GM23338 (cell line): ENCODE data around the gene TLE3. TPM values are rescaled to one million over a fixed set of nuclear protein-coding genes. Genes with fewer than 3 reads are reported as not detected.

Experiments
- ATAC-seq: fragments of 200-7000 bp; cut with Tn5 transposase; 3 replicates; pipeline ENCODE4 v1.9.1; 2020
- DNase-seq: peaks from one replicate; pipeline ENCODE4 v3.0.0-alpha.2; 2015; ENCODE audit warnings: low spot score
- H2AFZ ChIP-seq: fragments of 200-600 bp; sonication (generic); 2 replicates; pipeline ENCODE4 v1.8.0; 2016; ENCODE audit warnings: antibody characterized with exemption, mild to moderate bottlenecking, moderate library complexity
- H3F3A ChIP-seq: fragments of 200-600 bp; sonication (generic); replicated peaks from 2 replicates; pipeline ENCODE4 v1.8.0; 2017; ENCODE audit warnings: antibody characterized with exemption, mixed run types, low read depth
- H3K27ac ChIP-seq: fragments of 200-600 bp; sonication (generic); 2 replicates; pipeline ENCODE4 v1.6.1; 2016; ENCODE audit warnings: low read depth
- H3K27me3 ChIP-seq: fragments of 200-600 bp; sonication (generic); 2 replicates; pipeline ENCODE4 v1.8.0; 2016; ENCODE audit warnings: mild to moderate bottlenecking, mixed run types, moderate library complexity; ENCODE audit not compliant: insufficient read depth
- H3K36me3 ChIP-seq: fragments of 200-600 bp; sonication (generic); 2 replicates; pipeline ENCODE4 v1.8.0; 2016; ENCODE audit warnings: mild to moderate bottlenecking; ENCODE audit not compliant: insufficient read depth
- H3K4me1 ChIP-seq: fragments of 200-600 bp; sonication (generic); 2 replicates; pipeline ENCODE4 v1.8.0; 2016; ENCODE audit warnings: mild to moderate bottlenecking, moderate library complexity; ENCODE audit not compliant: insufficient read depth
- H3K4me2 ChIP-seq: fragments of 200-600 bp; sonication (generic); 2 replicates; pipeline ENCODE4 v1.7.1; 2017; ENCODE audit warnings: mixed run types
- H3K4me3 ChIP-seq: fragments of 200-600 bp; sonication (generic); 2 replicates; pipeline ENCODE4 v1.6.1; 2016; ENCODE audit warnings: mixed run types
- H3K79me2 ChIP-seq: fragments of 200-600 bp; sonication (generic); replicated peaks from 2 replicates; pipeline ENCODE4 v1.8.0; 2017; ENCODE audit warnings: mild to moderate bottlenecking; ENCODE audit not compliant: insufficient read depth
- H3K9me2 ChIP-seq: fragments of 200-600 bp; sonication (generic); 2 replicates; pipeline ENCODE4 v1.8.0; 2017; ENCODE audit not compliant: insufficient read depth
- H4K20me1 ChIP-seq: fragments of 200-600 bp; sonication (generic); replicated peaks from 2 replicates; pipeline ENCODE4 v1.8.0; 2017; ENCODE audit warnings: mild to moderate bottlenecking; ENCODE audit not compliant: insufficient read depth
- H3K27ac Mint-ChIP-seq: 2 replicates; pipeline ENCODE4 v1.8.0; 2020; ENCODE audit warnings: inconsistent platforms, mild to moderate bottlenecking, moderate library complexity, mixed read lengths
- H3K27me3 Mint-ChIP-seq: 3 replicates; pipeline ENCODE4 v1.8.0; 2022; ENCODE audit warnings: low read depth, mild to moderate bottlenecking, moderate library complexity, mixed read lengths, inconsistent platforms; ENCODE audit not compliant: insufficient read depth, poor library complexity
- H3K36me3 Mint-ChIP-seq: 3 replicates; pipeline ENCODE4 v1.8.0; 2021; ENCODE audit warnings: low read depth, mild to moderate bottlenecking, inconsistent platforms, moderate library complexity, mixed read lengths
- H3K4me1 Mint-ChIP-seq: 3 replicates; pipeline ENCODE4 v1.8.0; 2020; ENCODE audit warnings: mild to moderate bottlenecking, inconsistent platforms, mixed read lengths
- H3K4me3 Mint-ChIP-seq: 3 replicates; pipeline ENCODE4 v1.8.0; 2021; ENCODE audit warnings: moderate library complexity, mild to moderate bottlenecking, inconsistent platforms, mixed read lengths
- H3K9me3 Mint-ChIP-seq: 3 replicates; pipeline ENCODE4 v1.8.0; 2020; ENCODE audit warnings: moderate library complexity, mild to moderate bottlenecking, inconsistent platforms, mixed read lengths
- CREB1 ChIP-seq: fragments of 250-450 bp; sonication (Bioruptor Pico); IDR thresholded peaks from 2 replicates; pipeline ENCODE4 v1.5.0; 2020; ENCODE audit warnings: low read depth, mild to moderate bottlenecking, moderate library complexity
- CTCF ChIP-seq, 2 experiments: fragments of 200-600 bp in 1 of 2; sonication (generic) in 1 of 2; conservative IDR thresholded peaks; 2 replicates each; pipeline versions ENCODE4 v1.5.1 to v1.6.1; 2016 to 2017; ENCODE audit warnings: antibody characterized with exemption in 2 of 2, low read depth in 2 of 2, mild to moderate bottlenecking in 2 of 2, moderate library complexity in 1 of 2
- EZH2 ChIP-seq: fragments of 200-600 bp; sonication (generic); IDR thresholded peaks from one replicate; pipeline ENCODE4 v1.8.0; 2017; ENCODE audit warnings: antibody characterized with exemption, mild to moderate bottlenecking, low read depth; ENCODE audit not compliant: unreplicated experiment
- EZH2phosphoT487 ChIP-seq: fragments of 200-600 bp; sonication (generic); IDR thresholded peaks from one replicate; pipeline ENCODE4 v1.8.1; 2018; ENCODE audit warnings: antibody characterized with exemption; ENCODE audit not compliant: unreplicated experiment
- JUNB ChIP-seq: IDR thresholded peaks from one replicate; pipeline ENCODE4 v1.6.1; 2016; ENCODE audit warnings: antibody characterized with exemption; ENCODE audit not compliant: unreplicated experiment
- NANOG ChIP-seq: IDR thresholded peaks from 2 replicates; pipeline ENCODE4 v1.6.1; 2016; ENCODE audit warnings: antibody characterized with exemption, borderline replicate concordance
- POLR2AphosphoS5 ChIP-seq: IDR thresholded peaks from 2 replicates; pipeline ENCODE4 v1.6.1; 2016; ENCODE audit warnings: antibody characterized with exemption, low read depth
- REST ChIP-seq: IDR thresholded peaks from one replicate; pipeline ENCODE4 v1.6.1; 2018; ENCODE audit warnings: antibody characterized with exemption; ENCODE audit not compliant: unreplicated experiment
- ZNF114 ChIP-seq: fragments of 250-450 bp; sonication (Bioruptor Pico); IDR thresholded peaks from 2 replicates; pipeline ENCODE4 v1.5.0; 2020; ENCODE audit warnings: mild to moderate bottlenecking, moderate library complexity
- ZNF331 ChIP-seq: fragments of 250-450 bp; sonication (Bioruptor Pico); IDR thresholded peaks from 2 replicates; pipeline ENCODE4 v1.5.0; 2020; ENCODE audit warnings: low read depth, mild to moderate bottlenecking, moderate library complexity
- polyA plus RNA-seq: library from polyadenylated mRNA; unstranded; fragments of >200 nt; fragmentation: Nextera tagmentation; extraction: Ambion mirVana; gene quantifications from 2 replicates; pipeline ENCODE4 v1.2.1, GENCODE V29; 2016
- total RNA-seq: library from RNA; depleted of rRNA; stranded (reverse); fragments of >200 nt; shearing (Covaris generic); gene quantifications from 2 replicates; pipeline ENCODE4 v1.2.3, GENCODE V29; 2014
- TF ChIP-seq, protein P1 (sequence below): IDR thresholded peaks from 2 replicates; pipeline ENCODE4 v1.6.1; 2016; ENCODE audit warnings: antibody characterized with exemption

TLE3 gene
- total and polyA plus RNA-seq, 2 experiments from 2014 or later, result 10.4 to 79.5 TPM

DNA sequence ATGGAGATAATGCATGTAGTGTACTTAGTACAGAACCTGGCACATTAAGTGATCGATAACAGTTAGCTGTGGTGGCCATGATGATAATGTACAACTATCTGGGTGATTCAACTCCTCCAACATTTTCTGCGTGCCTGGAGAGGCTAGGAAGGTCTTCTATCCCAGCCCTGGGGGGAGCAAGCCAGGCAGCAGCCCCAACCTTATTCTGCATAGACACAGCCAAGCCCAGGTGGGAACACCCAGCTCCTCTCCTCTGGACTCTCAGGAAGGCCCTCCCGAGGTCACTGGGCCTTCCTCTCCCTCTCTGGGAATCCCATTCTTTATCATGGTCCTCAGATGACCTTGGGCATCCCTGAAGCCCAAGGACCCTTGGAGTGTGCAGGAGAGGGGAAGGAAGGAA, 5.1 kb upstream of the TLE3 start (continued):
- TF ChIP-seq REST (no peak), ZNF331 (CRISPR knock-in tag) (no peak), EZH2phosphoT487 (no peak), NANOG (no peak), POLR2AphosphoS5 (no peak), CREB1 (CRISPR knock-in tag) (no peak), JUNB (no peak)
- TF ChIP-seq, protein P1, sequence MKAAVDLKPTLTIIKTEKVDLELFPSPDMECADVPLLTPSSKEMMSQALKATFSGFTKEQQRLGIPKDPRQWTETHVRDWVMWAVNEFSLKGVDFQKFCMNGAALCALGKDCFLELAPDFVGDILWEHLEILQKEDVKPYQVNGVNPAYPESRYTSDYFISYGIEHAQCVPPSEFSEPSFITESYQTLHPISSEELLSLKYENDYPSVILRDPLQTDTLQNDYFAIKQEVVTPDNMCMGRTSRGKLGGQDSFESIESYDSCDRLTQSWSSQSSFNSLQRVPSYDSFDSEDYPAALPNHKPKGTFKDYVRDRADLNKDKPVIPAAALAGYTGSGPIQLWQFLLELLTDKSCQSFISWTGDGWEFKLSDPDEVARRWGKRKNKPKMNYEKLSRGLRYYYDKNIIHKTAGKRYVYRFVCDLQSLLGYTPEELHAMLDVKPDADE, result no peak

DNA sequence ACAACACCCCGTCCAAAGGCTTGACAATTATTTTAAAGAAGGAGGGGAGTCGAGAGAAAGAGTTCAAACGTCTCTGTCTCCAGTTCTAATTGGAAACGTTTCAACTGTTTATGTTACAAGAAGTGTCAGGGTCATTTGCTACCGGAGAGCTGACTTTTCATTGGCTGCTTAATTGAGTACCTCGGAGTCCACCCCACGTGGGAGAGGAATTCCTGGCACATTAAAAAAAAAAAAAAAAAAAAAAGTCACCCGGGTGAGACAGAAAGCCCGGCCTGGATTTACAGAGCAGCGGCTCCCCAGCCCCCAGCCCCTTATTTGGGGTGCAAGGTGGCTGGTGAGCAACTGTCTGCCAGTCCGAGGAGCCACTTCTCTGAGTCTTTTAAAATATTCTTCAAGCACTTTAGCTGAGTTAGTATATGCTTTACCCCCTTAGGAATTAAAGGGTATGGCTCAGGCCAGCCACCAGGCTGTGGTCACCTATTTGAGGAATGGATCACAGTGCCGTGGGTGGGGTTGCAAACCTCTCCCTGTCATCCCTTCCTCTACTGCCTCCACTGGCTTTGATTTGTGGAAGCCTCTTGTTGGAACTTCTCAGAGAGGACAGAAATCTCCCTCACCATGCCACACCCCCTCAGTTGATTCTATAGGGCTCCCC, 3.9 kb upstream of the TLE3 start:
- Mint-ChIP-seq H3K27me3 (peaks cover 39% of the 10 kb centered on the region), H3K36me3 (no peaks in the 10 kb centered on the region), H3K4me3 (peak overlapping the region; percentile 89), H3K9me3 (peaks cover 3% of the 10 kb centered on the region; the same call in 1 of the 3 replicates), H3K4me1 (peaks cover 23% of the 10 kb centered on the region), H3K27ac (no peak overlapping the region)
- Histone ChIP-seq H4K20me1 (no peaks in the 10 kb centered on the region), H3F3A (no peaks in the 10 kb centered on the region), H3K4me3 (peak overlapping the region; percentile 44), H3K79me2 (peaks cover 2% of the 10 kb centered on the region), H3K4me2 (peak overlapping the region; percentile 72), H3K9me2 (no peaks in the 10 kb centered on the region), H2AFZ (no peak overlapping the region), H3K4me1 (peaks cover 24% of the 10 kb centered on the region), H3K36me3 (no peaks in the 10 kb centered on the region), H3K27ac (no peak overlapping the region), H3K27me3 (peaks cover 39% of the 10 kb centered on the region)
- peak; percentile 2 for ATAC-seq
- peak; percentile 96 for DNase-seq
- TF ChIP-seq CTCF (conservative IDR thresholded peaks at IDR 0.05; ENCODE audit: low read depth in 2 of 2) (no peak), EZH2 (no peak), NANOG (no peak), REST (no peak), ZNF331 (CRISPR knock-in tag) (no peak), JUNB (no peak), EZH2phosphoT487 (no peak), CREB1 (CRISPR knock-in tag) (no peak), ZNF114 (CRISPR knock-in tag) (no peak)
- TF ChIP-seq, protein P1, result no peak
